CD4-positive, alpha-beta memory T cell (primary cell): ENCODE measurements around the gene MBD3L4. TPM values are rescaled to one million over a fixed set of nuclear protein-coding genes. Genes with fewer than 3 reads are reported as not detected.
A peak's percentile ranks its signal among the peaks of the same experiment; 100 is the strongest.

Experiments used
- CTCF ChIA-PET: fragments of 350-600 bp; sonication (Branson Sonifier 250); formaldehyde crosslinking; loops from one replicate; lab custom pipeline; 2021; ENCODE audit warnings: inconsistent platforms; ENCODE audit not compliant: partially characterized antibody; lab: Charles Lee
- POLR2A ChIA-PET: fragments of 350-600 bp; sonication (Branson Sonifier 250); formaldehyde crosslinking; loops from one replicate; lab custom pipeline; 2021; ENCODE audit not compliant: partially characterized antibody; lab: Charles Lee
- DNase-seq, 5 donors: peaks; one replicate each; pipeline versions ENCODE4 v3.0.0 to v3.0.0-alpha.2; 2020 to 2022; ENCODE audit warnings: mixed read lengths in 1 of 5
- H3K27ac ChIP-seq: one replicate; pipeline ENCODE4 v1.7.0; 2013; ENCODE audit warnings: low read depth, low read length
- H3K27me3 ChIP-seq: 2 replicates; pipeline ENCODE4 v1.7.0; 2013; ENCODE audit warnings: mild to moderate bottlenecking, low read length, moderate library complexity; ENCODE audit not compliant: insufficient read depth
- H3K36me3 ChIP-seq: 2 replicates; pipeline ENCODE4 v1.7.0; 2013; ENCODE audit warnings: mild to moderate bottlenecking, low read length, moderate library complexity; ENCODE audit not compliant: insufficient read depth
- H3K4me1 ChIP-seq: 2 replicates; pipeline ENCODE4 v1.7.0; 2013; ENCODE audit warnings: mild to moderate bottlenecking, low read length, moderate library complexity; ENCODE audit not compliant: insufficient read depth
- H3K4me3 ChIP-seq, 2 donors: one replicate each; pipeline ENCODE4 v1.7.0; 2013; ENCODE audit warnings: low read length in 2 of 2, mild to moderate bottlenecking in 1 of 2
- H3K9me3 ChIP-seq, 2 donors: one replicate each; pipeline ENCODE4 v1.7.0; 2013; ENCODE audit warnings: low read length in 2 of 2, control low read depth in 1 of 2; ENCODE audit not compliant: control insufficient read depth in 1 of 2
- H3K27ac Mint-ChIP-seq, 7 donors: one replicate each; pipeline ENCODE4 v1.8.0; 2020 to 2021; ENCODE audit warnings: mixed read lengths in 7 of 7, mild to moderate bottlenecking in 6 of 7, inconsistent platforms in 3 of 7, moderate library complexity in 3 of 7
- H3K27me3 Mint-ChIP-seq, 2 donors: one replicate each; pipeline ENCODE4 v1.8.0; 2020 to 2021; ENCODE audit warnings: mixed read lengths in 2 of 2
- H3K36me3 Mint-ChIP-seq, 2 donors: one replicate each; pipeline ENCODE4 v1.8.0; 2020 to 2021; ENCODE audit warnings: mixed read lengths in 2 of 2, inconsistent platforms in 1 of 2, mild to moderate bottlenecking in 1 of 2
- H3K4me1 Mint-ChIP-seq, 4 donors: one replicate each; pipeline ENCODE4 v1.8.0; 2020 to 2021; ENCODE audit warnings: mixed read lengths in 4 of 4, mild to moderate bottlenecking in 1 of 4
- H3K4me3 Mint-ChIP-seq, 8 donors: one replicate each; pipeline ENCODE4 v1.8.0; 2020 to 2021; ENCODE audit warnings: mixed read lengths in 8 of 8, mild to moderate bottlenecking in 7 of 8, moderate library complexity in 6 of 8, inconsistent platforms in 3 of 8
- H3K9me3 Mint-ChIP-seq, 8 donors: one replicate each; pipeline ENCODE4 v1.8.0; 2020 to 2021; ENCODE audit warnings: mixed read lengths in 8 of 8, mild to moderate bottlenecking in 5 of 8, inconsistent platforms in 3 of 8, moderate library complexity in 1 of 8
- intact Hi-C: fragments of 100-400 bp; cut with micrococcal nuclease; formaldehyde crosslinking; loops from one replicate; pipeline ENCODE4 v1.15.1; 2023
- polyA plus RNA-seq, 2 donors: library from polyadenylated mRNA; unstranded; fragments of 300-500 nt; fragmentation: Illumina TruSeq; gene quantifications; one replicate each; pipeline ENCODE4 v1.2.3, GENCODE V29; 2021
- total RNA-seq, 2 experiments: library from RNA; stranded (reverse); gene quantifications; one replicate each; pipeline ENCODE4 v1.2.3, GENCODE V29; 2021

Gene MBD3L4
- total and polyA plus RNA-seq, 4 experiments from 2014 or later: not detected

DNA sequence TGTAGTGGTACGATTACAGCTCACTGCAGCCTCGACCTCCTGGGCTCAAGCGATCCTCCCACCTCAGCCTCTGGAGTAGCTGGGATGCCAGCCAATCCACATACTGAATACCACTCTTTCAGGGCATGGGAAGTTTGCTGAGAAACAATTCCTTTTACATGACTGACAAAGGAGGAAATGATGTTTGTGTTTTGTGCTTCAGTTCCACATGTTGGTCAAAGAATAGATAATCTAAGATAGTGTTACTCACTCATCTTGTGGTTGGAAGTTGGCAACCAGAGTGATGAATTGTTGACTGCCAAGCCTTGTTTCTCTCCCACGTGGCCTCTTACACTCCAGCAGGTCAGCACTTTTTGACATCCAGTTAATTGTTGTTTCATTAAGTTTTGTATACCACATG lies 26.3 kb downstream of the MBD3L4 start:
- peaks cover 38% of the 10 kb centered on the region for H3K4me1 ChIP-seq
- H3K27ac ChIP-seq: no peak overlapping the region
- H3K9me3 ChIP-seq: no peaks in the 10 kb centered on the region
- CTCF ChIA-PET: interaction anchor here (1.4 kb wide), 1 partner anchor 71 kb away, joined by 3 read pairs; no protein-coding TSS in a partner anchor
- H3K9me3 Mint-ChIP-seq: no peaks in the 10 kb centered on the region
- peak in 1 of 5 donors; percentile 17 for DNase-seq
- H3K4me3 Mint-ChIP-seq: peak overlapping the region in 6 of 8 donors; percentile 4 to 68 (median 30)
- peak overlapping the region; percentile 33 to 89 (median 53) for H3K27ac Mint-ChIP-seq
- H3K4me1 Mint-ChIP-seq: peaks cover 24 to 54% (median 35%) of the 10 kb centered on the region in 4 donors
- H3K27me3 Mint-ChIP-seq: no peaks in the 10 kb centered on the region
- H3K27me3 ChIP-seq: no peaks in the 10 kb centered on the region
- H3K36me3 Mint-ChIP-seq: no peaks in the 10 kb centered on the region
- POLR2A ChIA-PET: interaction anchor here (0.7 to 0.8 kb wide), 2 partner anchors 24 to 56 kb away, joined by 3 to 4 read pairs; partner anchors contain the start of gene ZNF557
- H3K36me3 ChIP-seq: no peaks in the 10 kb centered on the region
- H3K4me3 ChIP-seq: no peak overlapping the region
- intact Hi-C loops: no loop called here

- Histone ChIP-seq H3K36me3 (no peaks in the 10 kb centered on the region), H3K4me1 (peaks cover 48% of the 10 kb centered on the region), H3K9me3 (no peaks in the 10 kb centered on the region), H3K4me3 (no peak overlapping the region), H3K27ac (no peak overlapping the region), H3K27me3 (no peaks in the 10 kb centered on the region)
- ChIA-PET POLR2A (no interaction called here), CTCF (no interaction called here)
- no peaks in the 10 kb centered on the region for H3K27me3 Mint-ChIP-seq
- H3K36me3 Mint-ChIP-seq: no peaks in the 10 kb centered on the region
- peak overlapping the region in 1 of 7 donors; percentile 22 for H3K27ac Mint-ChIP-seq
- no peak for DNase-seq
- peaks cover 0 to 5% (median 0%) of the 10 kb centered on the region in 8 donors for H3K9me3 Mint-ChIP-seq
- peak overlapping the region in 3 of 8 donors; percentile 29 to 48 (median 45) for H3K4me3 Mint-ChIP-seq
- intact Hi-C loops: no loop called here
- H3K4me1 Mint-ChIP-seq: peaks cover 33 to 75% (median 50%) of the 10 kb centered on the region in 4 donors
Observed at GRCh38 chr19:7010722-7011593, 29.0 kb downstream of the MBD3L4 start.

DNA sequence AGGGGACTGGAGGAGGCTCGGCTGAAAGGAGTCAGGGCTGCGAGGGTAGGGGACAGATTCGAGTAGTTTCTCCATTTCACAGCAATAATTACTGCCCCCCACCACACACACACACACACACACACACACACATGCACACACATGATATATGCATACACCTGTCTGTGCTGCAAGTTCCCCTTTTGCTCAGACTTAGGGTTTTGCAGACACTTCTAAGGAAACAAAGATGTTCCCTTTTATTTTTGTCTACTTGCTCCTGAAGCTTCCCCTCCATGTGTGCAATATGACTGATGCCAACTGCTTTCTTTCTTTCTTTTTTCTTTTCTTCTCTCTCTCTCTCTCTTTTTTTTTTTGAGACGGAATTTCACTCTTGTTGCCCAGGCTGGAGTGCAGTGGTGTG lies 32.1 kb downstream of the MBD3L4 start:
- ChIA-PET CTCF (no interaction called here), POLR2A (interaction anchor here (0.6 to 2.1 kb wide), 2 partner anchors 61 to 139 kb away, joined by 3 to 9 read pairs; partner anchors contain the start of gene ZNF557)
- Mint-ChIP-seq H3K9me3 (peaks cover 0 to 5% (median 0%) of the 10 kb centered on the region in 8 donors), H3K4me3 (peak overlapping the region in 1 of 8 donors; percentile 6), H3K27ac (peak overlapping the region in 1 of 7 donors; percentile 41), H3K36me3 (no peaks in the 10 kb centered on the region), H3K27me3 (no peaks in the 10 kb centered on the region), H3K4me1 (peaks cover 28 to 66% (median 41%) of the 10 kb centered on the region in 4 donors)
- intact Hi-C loops: no loop called here
- Histone ChIP-seq H3K9me3 (no peaks in the 10 kb centered on the region), H3K27me3 (no peaks in the 10 kb centered on the region), H3K27ac (no peak overlapping the region), H3K4me1 (peaks cover 33% of the 10 kb centered on the region), H3K36me3 (no peaks in the 10 kb centered on the region), H3K4me3 (no peak overlapping the region)
- DNase-seq: no peak

DNA sequence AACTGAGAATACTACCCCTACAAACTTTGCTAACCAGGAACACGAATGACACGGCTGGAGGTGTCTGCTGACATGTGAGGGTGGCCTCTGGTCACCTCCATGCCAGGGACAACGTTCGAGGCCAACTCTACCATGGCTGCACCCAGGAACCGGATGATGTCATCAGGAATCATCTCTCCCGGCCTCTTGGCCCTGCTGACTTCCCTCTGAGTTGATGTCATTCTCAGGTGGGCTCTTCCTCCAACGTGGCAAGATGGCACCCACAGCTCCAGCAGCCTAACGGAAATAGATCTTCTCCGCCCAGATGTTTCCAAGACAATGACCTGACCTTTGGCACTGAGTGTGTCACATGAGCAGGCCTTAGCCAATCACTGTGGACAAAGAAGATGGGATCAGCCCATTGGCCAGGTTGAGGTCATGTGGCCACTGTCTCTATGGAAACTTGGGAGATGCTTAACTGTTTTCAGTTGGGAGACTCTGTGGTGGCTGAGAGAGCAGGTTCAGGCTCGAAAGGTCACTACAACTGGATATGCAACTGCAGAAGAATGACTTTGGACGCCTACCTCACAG lies 33.8 kb downstream of the MBD3L4 start:
- peaks cover 24 to 51% (median 41%) of the 10 kb centered on the region in 4 donors for H3K4me1 Mint-ChIP-seq
- Histone ChIP-seq H3K9me3 (no peaks in the 10 kb centered on the region), H3K27me3 (no peaks in the 10 kb centered on the region), H3K36me3 (no peaks in the 10 kb centered on the region), H3K27ac (no peak overlapping the region), H3K4me3 (no peak overlapping the region), H3K4me1 (peaks cover 30% of the 10 kb centered on the region)
- H3K27me3 Mint-ChIP-seq: no peaks in the 10 kb centered on the region
- DNase-seq: no peak
- no peaks in the 10 kb centered on the region for H3K36me3 Mint-ChIP-seq
- POLR2A ChIA-PET: no interaction called here
- intact Hi-C loops: no loop called here
- CTCF ChIA-PET: no interaction called here
- H3K27ac Mint-ChIP-seq: peak overlapping the region in 1 of 7 donors; percentile 27
- H3K9me3 Mint-ChIP-seq: peaks cover 0 to 5% (median 0%) of the 10 kb centered on the region in 8 donors
- H3K4me3 Mint-ChIP-seq: no peak overlapping the region

DNA sequence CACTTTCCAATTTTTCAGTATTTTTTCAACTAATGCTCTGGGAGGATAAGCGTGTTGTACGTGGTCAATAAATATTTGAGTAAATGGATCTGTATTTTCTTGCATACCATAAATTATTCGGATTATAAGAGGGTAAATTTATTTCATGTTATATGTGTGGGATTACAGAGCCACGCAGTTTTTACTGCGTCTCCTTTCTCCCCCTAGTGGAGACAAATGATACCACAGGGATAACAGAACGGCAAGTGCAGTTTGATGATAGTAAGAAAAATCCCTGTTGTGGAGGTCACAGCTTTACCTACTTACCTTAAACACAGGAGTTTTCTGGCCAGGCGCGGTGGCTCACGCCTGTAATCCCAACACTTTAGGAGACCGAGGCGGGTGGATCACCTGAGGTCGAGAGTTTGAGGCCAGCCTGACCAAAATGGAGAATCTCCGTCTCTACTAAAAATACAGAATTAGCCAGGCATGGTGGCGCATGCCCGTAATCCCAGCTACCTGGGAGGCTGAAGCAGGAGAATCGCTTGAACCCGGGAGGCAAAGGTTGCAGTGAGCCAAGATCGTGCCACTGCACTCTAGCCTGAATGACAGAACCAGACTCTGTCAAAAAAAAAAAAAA lies 35.6 kb downstream of the MBD3L4 start:
- peaks cover 18% of the 10 kb centered on the region for H3K4me1 ChIP-seq
- intact Hi-C loops: no loop called here
- Mint-ChIP-seq H3K4me3 (peak overlapping the region in 2 of 8 donors; percentile 7 to 38), H3K36me3 (no peaks in the 10 kb centered on the region), H3K9me3 (peaks cover 0 to 5% (median 0%) of the 10 kb centered on the region in 8 donors), H3K27me3 (no peaks in the 10 kb centered on the region), H3K27ac (no peak overlapping the region), H3K4me1 (peaks cover 17 to 49% (median 32%) of the 10 kb centered on the region in 4 donors)
- H3K36me3 ChIP-seq: no peaks in the 10 kb centered on the region
- POLR2A ChIA-PET: no interaction called here
- no peaks in the 10 kb centered on the region for H3K9me3 ChIP-seq
- CTCF ChIA-PET: no interaction called here
- H3K27ac ChIP-seq: no peak overlapping the region
- peak in 2 of 5 donors; percentile 39 to 53 for DNase-seq
- H3K27me3 ChIP-seq: no peaks in the 10 kb centered on the region
- H3K4me3 ChIP-seq: no peak overlapping the region

GRCh38 chr19:7000816-7001215 lies 39.2 kb downstream of the MBD3L4 start:
- H3K27me3 Mint-ChIP-seq: no peaks in the 10 kb centered on the region
- Histone ChIP-seq H3K36me3 (no peaks in the 10 kb centered on the region), H3K27me3 (no peaks in the 10 kb centered on the region), H3K4me3 (no peak overlapping the region), H3K27ac (no peak overlapping the region), H3K9me3 (no peaks in the 10 kb centered on the region), H3K4me1 (no peaks in the 10 kb centered on the region)
- ChIA-PET CTCF (no interaction called here), POLR2A (interaction anchor here (1.0 kb wide), 1 partner anchor 137 kb away, joined by 3 read pairs; no protein-coding TSS in a partner anchor)
- DNase-seq: no peak
- peak overlapping the region in 1 of 7 donors; percentile 20 for H3K27ac Mint-ChIP-seq
- peaks cover 9 to 35% (median 20%) of the 10 kb centered on the region in 4 donors for H3K4me1 Mint-ChIP-seq
- intact Hi-C loops: no loop called here
- peaks cover 0 to 2% (median 0%) of the 10 kb centered on the region in 8 donors for H3K9me3 Mint-ChIP-seq
- H3K36me3 Mint-ChIP-seq: no peaks in the 10 kb centered on the region
- H3K4me3 Mint-ChIP-seq: no peak overlapping the region
